OCI-LY7 (cell line): ENCODE results near the gene PARD3. TPM values are rescaled to one million over a fixed set of nuclear protein-coding genes. Genes with fewer than 3 reads are reported as not detected.

Experiments
- BruUV-seq: library from RNA; stranded (reverse); fragments of 400-500 nt; replicated peaks from 2 replicates; lab custom pipeline; 2021; lab: Mats Ljungman, UMichigan
- CTCF ChIA-PET: fragments of 300-600 bp; sonication (Branson Sonifier 250); formaldehyde crosslinking; loops from one replicate; lab custom pipeline; 2022; ENCODE audit warnings: antibody characterized with exemption; ENCODE audit not compliant: unreplicated experiment; lab: Charles Lee
- POLR2A ChIA-PET: fragments of 300-600 bp; sonication (Branson Sonifier 250); formaldehyde crosslinking; loops from one replicate; lab custom pipeline; 2022; ENCODE audit warnings: antibody characterized with exemption; lab: Charles Lee
- DNase-seq: peaks from one replicate; pipeline ENCODE4 v3.0.0-alpha.2; 2015; ENCODE audit warnings: low spot score
- H2AFZ ChIP-seq: fragments of 200-600 bp; sonication (generic), shearing (Covaris generic); 2 replicates; pipeline ENCODE4 v1.6.1; 2014; ENCODE audit warnings: mild to moderate bottlenecking, antibody characterized with exemption, low read length, moderate library complexity
- H3K27ac ChIP-seq: fragments of 200-600 bp; sonication (generic); 2 replicates; pipeline ENCODE4 v1.5.1; 2014; ENCODE audit warnings: mixed run types, low read depth, mild to moderate bottlenecking, moderate library complexity, low read length, inconsistent platforms; ENCODE audit not compliant: poor library complexity, severe bottlenecking
- H3K36me3 ChIP-seq: fragments of 200-600 bp; sonication (generic); 2 replicates; pipeline ENCODE4 v1.6.1; 2014; ENCODE audit warnings: mild to moderate bottlenecking, antibody characterized with exemption, low read length, moderate library complexity, mixed read lengths; ENCODE audit not compliant: insufficient read depth
- H3K4me1 ChIP-seq: fragments of 200-600 bp; sonication (generic); 2 replicates; pipeline ENCODE4 v1.5.1; 2014; ENCODE audit warnings: mild to moderate bottlenecking, low read length; ENCODE audit not compliant: insufficient read depth, poor library complexity, severe bottlenecking
- H3K4me2 ChIP-seq: fragments of 200-600 bp; sonication (generic); 2 replicates; pipeline ENCODE4 v1.6.1; 2014; ENCODE audit warnings: mild to moderate bottlenecking, low read length
- H3K4me3 ChIP-seq: fragments of 200-600 bp; sonication (generic); 2 replicates; pipeline ENCODE4 v1.5.1; 2014; ENCODE audit warnings: mild to moderate bottlenecking, low read depth, low read length; ENCODE audit not compliant: poor library complexity, severe bottlenecking
- H3K79me2 ChIP-seq: fragments of 200-600 bp; sonication (generic); 2 replicates; pipeline ENCODE4 v1.6.1; 2016; ENCODE audit warnings: low read depth, mild to moderate bottlenecking, low read length, moderate library complexity, mixed read lengths; ENCODE audit not compliant: insufficient read depth
- H3K9me2 ChIP-seq: fragments of 200-600 bp; sonication (generic); 2 replicates; pipeline ENCODE4 v1.6.1; 2016; ENCODE audit warnings: mild to moderate bottlenecking, low read length, mixed read lengths; ENCODE audit not compliant: insufficient read depth
- H3K9me3 ChIP-seq: fragments of 200-600 bp; sonication (generic); 2 replicates; pipeline ENCODE4 v1.6.1; 2014; ENCODE audit warnings: mild to moderate bottlenecking, mixed run types, low read length, mixed read lengths
- H4K20me1 ChIP-seq: fragments of 200-600 bp; sonication (generic); 2 replicates; pipeline ENCODE4 v1.6.1; 2014; ENCODE audit warnings: mild to moderate bottlenecking, antibody characterized with exemption, low read length, moderate library complexity, mixed read lengths; ENCODE audit not compliant: insufficient read depth
- CTCF ChIP-seq: fragments of 200-600 bp; sonication (generic); conservative IDR thresholded peaks from 2 replicates; pipeline ENCODE4 v1.5.1; 2014; ENCODE audit warnings: mild to moderate bottlenecking, antibody characterized with exemption, low read length, moderate library complexity, mixed read lengths
- EZH2phosphoT487 ChIP-seq: fragments of 200-600 bp; sonication (generic); IDR thresholded peaks from 2 replicates; pipeline ENCODE4 v1.6.1; 2018; ENCODE audit warnings: low read depth, borderline replicate concordance, mild to moderate bottlenecking, mixed run types, antibody characterized with exemption, low read length, moderate library complexity, mixed read lengths
- intact Hi-C: fragments of 100-400 bp; cut with micrococcal nuclease; formaldehyde crosslinking; loops from one replicate; pipeline ENCODE4 v1.10.0; 2022; ENCODE audit not compliant: unreplicated experiment
- total RNA-seq, 2 experiments: library from RNA; depleted of rRNA in 1 of 2; stranded (reverse); fragments of >200 nt in 1 of 2; shearing (Covaris generic) in 1 of 2; gene quantifications; 2 replicates each; pipeline ENCODE4 v1.2.3, GENCODE V29; 2014 to 2022

PARD3 gene
- total RNA-seq, 2 experiments from 2014 or later = not detected

GRCh38 chr10:34612446-34612845, 202.7 kb downstream of the PARD3 start:
- Histone ChIP-seq H3K79me2 (no peaks in the 10 kb centered on the region), H3K9me3 (no peaks in the 10 kb centered on the region), H3K4me1 (no peaks in the 10 kb centered on the region), H3K4me3 (no peak overlapping the region), H2AFZ (no peak overlapping the region), H3K9me2 (no peaks in the 10 kb centered on the region), H3K36me3 (no peaks in the 10 kb centered on the region), H3K27ac (no peak overlapping the region), H4K20me1 (no peaks in the 10 kb centered on the region), H3K4me2 (no peak overlapping the region)
- CTCF ChIA-PET = interaction anchor here (0.5 kb wide), 1 partner anchor 18 kb away, joined by 3 read pairs; no protein-coding TSS in a partner anchor
- TF ChIP-seq CTCF (no peak), EZH2phosphoT487 (no peak)
- no TSS peak for BruUV-seq
- no peak for DNase-seq
- POLR2A ChIA-PET = no interaction called here
- intact Hi-C loops = no loop called here

GRCh38 chr10:34609287-34609940, 205.7 kb downstream of the PARD3 start:
- CTCF ChIA-PET = no interaction called here
- no peak overlapping the region for H3K4me2 ChIP-seq
- H3K9me2 ChIP-seq = no peaks in the 10 kb centered on the region
- H2AFZ ChIP-seq = no peak overlapping the region
- H3K4me1 ChIP-seq = no peaks in the 10 kb centered on the region
- no peaks in the 10 kb centered on the region for H4K20me1 ChIP-seq
- no peaks in the 10 kb centered on the region for H3K36me3 ChIP-seq
- no peak for DNase-seq
- no peak for TF ChIP-seq CTCF
- no peak for TF ChIP-seq EZH2phosphoT487
- H3K79me2 ChIP-seq = no peaks in the 10 kb centered on the region
- H3K4me3 ChIP-seq = no peak overlapping the region
- intact Hi-C loops = no loop called here
- no peak overlapping the region for H3K27ac ChIP-seq
- BruUV-seq = no TSS peak
- H3K9me3 ChIP-seq = no peaks in the 10 kb centered on the region
- POLR2A ChIA-PET = no interaction called here

- ChIA-PET POLR2A (no interaction called here), CTCF (no interaction called here)
- Histone ChIP-seq H3K27ac (no peak overlapping the region), H3K36me3 (no peaks in the 10 kb centered on the region), H3K9me2 (no peaks in the 10 kb centered on the region), H3K9me3 (no peaks in the 10 kb centered on the region), H3K4me3 (no peak overlapping the region), H2AFZ (no peak overlapping the region), H3K79me2 (no peaks in the 10 kb centered on the region), H4K20me1 (no peaks in the 10 kb centered on the region), H3K4me2 (no peak overlapping the region), H3K4me1 (no peaks in the 10 kb centered on the region)
- no peak for DNase-seq
- no TSS peak for BruUV-seq
- intact Hi-C loops = no loop called here
- TF ChIP-seq CTCF (no peak), EZH2phosphoT487 (no peak)
Observed at GRCh38 chr10:34607894-34608293, 207.2 kb downstream of the PARD3 start.
